H1 (cell line): ENCODE data around the gene MCC.

Experiments
- CBX5 ChIP-seq: fragments of 300-800, 300-1000 bp; sonication (generic); IDR thresholded peaks from 2 replicates; pipeline ENCODE4 v1.7.1; 2016; ENCODE audit warnings: antibody characterized with exemption, low read length, low read depth
- CEBPB ChIP-seq: IDR thresholded peaks from 2 replicates; pipeline ENCODE4 v1.6.1; 2012; ENCODE audit warnings: low read depth, low read length
- EP300 ChIP-seq, 2 experiments: IDR thresholded peaks; 1 replicate in 1 of 2; 2 replicates in 1 of 2; pipeline ENCODE4 v1.6.1; 2011 to 2012; ENCODE audit warnings: low read depth in 2 of 2, low read length in 2 of 2, mild to moderate bottlenecking in 2 of 2, borderline replicate concordance in 1 of 2, inconsistent platforms in 1 of 2, moderate library complexity in 1 of 2
- EZH2 ChIP-seq: fragments of 200-600 bp; sonication (generic); IDR thresholded peaks from 2 replicates; pipeline ENCODE4 v1.7.1; 2012; ENCODE audit warnings: low read depth, mild to moderate bottlenecking, moderate library complexity, low read length, inconsistent platforms; ENCODE audit not compliant: severe bottlenecking
- JUN ChIP-seq: IDR thresholded peaks from 2 replicates; pipeline ENCODE4 v1.6.1; 2011; ENCODE audit warnings: low read depth, mild to moderate bottlenecking, improper control_type of control experiment, low read length
- JUND ChIP-seq: IDR thresholded peaks from 2 replicates; pipeline ENCODE4 v1.6.1; 2011; ENCODE audit warnings: mild to moderate bottlenecking, improper control_type of control experiment, low read length
- PHF8 ChIP-seq: fragments of 200-600 bp; sonication (generic); conservative IDR thresholded peaks from 2 replicates; pipeline ENCODE4 v1.7.1; 2012; ENCODE audit warnings: low read depth, mild to moderate bottlenecking, inconsistent platforms, low read length, moderate library complexity
- RAD21 ChIP-seq, 2 experiments: IDR thresholded peaks in 1 of 2; conservative IDR thresholded peaks in 1 of 2; 2 replicates each; pipeline ENCODE4 v1.6.1; 2011; ENCODE audit warnings: low read depth in 2 of 2, low read length in 2 of 2, improper control_type of control experiment in 1 of 2, inconsistent platforms in 1 of 2, mild to moderate bottlenecking in 1 of 2, moderate library complexity in 1 of 2
- SP4 ChIP-seq: IDR thresholded peaks from 2 replicates; pipeline ENCODE4 v1.6.1; 2012; ENCODE audit warnings: low read length, inconsistent platforms
- TAF1 ChIP-seq: IDR thresholded peaks from 2 replicates; pipeline ENCODE4 v1.6.1; 2011; ENCODE audit warnings: mild to moderate bottlenecking, low read depth, low read length
- TF ChIP-seq, protein P1 (sequence below), 3 experiments: IDR thresholded peaks; 1 replicate in 2 of 3; 2 replicates in 1 of 3; pipeline versions ENCODE4 v1.5.1 to v1.6.1; 2011; ENCODE audit warnings: low read length in 3 of 3, mild to moderate bottlenecking in 3 of 3, inconsistent platforms in 2 of 3, low read depth in 1 of 3, moderate library complexity in 1 of 3; ENCODE audit not compliant: insufficient read depth in 1 of 3; ENCODE audit errors: control extremely low read depth in 1 of 3
- TF ChIP-seq, protein P2 (sequence below): IDR thresholded peaks from 2 replicates; pipeline ENCODE4 v1.6.1; 2012; ENCODE audit warnings: inconsistent platforms

DNA sequence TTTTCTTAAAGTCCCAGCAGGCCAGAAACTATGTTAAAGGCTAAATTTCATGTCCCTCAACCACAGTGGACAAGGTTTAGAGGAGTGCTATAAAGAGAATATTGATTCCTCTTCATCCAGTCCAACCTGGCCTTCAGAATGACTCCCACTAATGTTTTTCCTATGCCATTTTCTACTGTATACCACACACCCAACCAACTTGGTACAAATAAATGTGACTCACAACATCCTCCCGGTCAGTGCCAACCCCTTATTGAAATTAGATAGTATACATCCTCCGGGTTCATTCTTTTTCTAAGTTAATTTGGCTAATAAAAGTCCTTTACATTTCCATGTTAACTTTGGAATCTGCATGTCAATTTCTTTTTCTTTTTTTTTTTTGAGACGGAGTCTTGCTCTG is 268.6 kb downstream of the MCC start:
- TF ChIP-seq, protein P1, sequence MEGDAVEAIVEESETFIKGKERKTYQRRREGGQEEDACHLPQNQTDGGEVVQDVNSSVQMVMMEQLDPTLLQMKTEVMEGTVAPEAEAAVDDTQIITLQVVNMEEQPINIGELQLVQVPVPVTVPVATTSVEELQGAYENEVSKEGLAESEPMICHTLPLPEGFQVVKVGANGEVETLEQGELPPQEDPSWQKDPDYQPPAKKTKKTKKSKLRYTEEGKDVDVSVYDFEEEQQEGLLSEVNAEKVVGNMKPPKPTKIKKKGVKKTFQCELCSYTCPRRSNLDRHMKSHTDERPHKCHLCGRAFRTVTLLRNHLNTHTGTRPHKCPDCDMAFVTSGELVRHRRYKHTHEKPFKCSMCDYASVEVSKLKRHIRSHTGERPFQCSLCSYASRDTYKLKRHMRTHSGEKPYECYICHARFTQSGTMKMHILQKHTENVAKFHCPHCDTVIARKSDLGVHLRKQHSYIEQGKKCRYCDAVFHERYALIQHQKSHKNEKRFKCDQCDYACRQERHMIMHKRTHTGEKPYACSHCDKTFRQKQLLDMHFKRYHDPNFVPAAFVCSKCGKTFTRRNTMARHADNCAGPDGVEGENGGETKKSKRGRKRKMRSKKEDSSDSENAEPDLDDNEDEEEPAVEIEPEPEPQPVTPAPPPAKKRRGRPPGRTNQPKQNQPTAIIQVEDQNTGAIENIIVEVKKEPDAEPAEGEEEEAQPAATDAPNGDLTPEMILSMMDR (IDR thresholded peaks at IDR 0.05; ENCODE audit: control extremely low read depth in 1 of 3, insufficient read depth in 1 of 3, low read depth in 1 of 3, low read length in 3 of 3): no peak
- no peak for TF ChIP-seq TAF1
- TF ChIP-seq EZH2: no peak
- no peak for TF ChIP-seq SP4
- no peak for TF ChIP-seq JUND
- TF ChIP-seq JUN: no peak
- no peak for TF ChIP-seq EP300 (IDR thresholded peaks at IDR 0.05; ENCODE audit: borderline replicate concordance in 1 of 2, low read depth in 2 of 2, low read length in 2 of 2)
- TF ChIP-seq PHF8: no peak
- TF ChIP-seq, protein P2, sequence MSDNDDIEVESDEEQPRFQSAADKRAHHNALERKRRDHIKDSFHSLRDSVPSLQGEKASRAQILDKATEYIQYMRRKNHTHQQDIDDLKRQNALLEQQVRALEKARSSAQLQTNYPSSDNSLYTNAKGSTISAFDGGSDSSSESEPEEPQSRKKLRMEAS: no peak
- TF ChIP-seq RAD21 (IDR thresholded peaks at IDR 0.05 in 1 of 2, conservative IDR thresholded peaks at IDR 0.05 in 1 of 2; ENCODE audit: low read depth in 2 of 2, low read length in 2 of 2): no peak
- TF ChIP-seq CBX5: no peak
- no peak for TF ChIP-seq CEBPB
